ENCODE measurements around the gene SFT2D3.

The SFT2D3 gene

GRCh38 chr2:127681288-127681804, 20.0 kb upstream of the SFT2D3 start:
- peak; percentile 50 for DNase-seq (ENCODE audit: low read depth, low spot score)

GRCh38 chr2:127681976-127682857, 19.1 kb upstream of the SFT2D3 start:
- DNase-seq (ENCODE audit: low read depth, low spot score), result no peak

- DNase-seq (ENCODE audit: low read depth, low spot score), result no peak
Observed at GRCh38 chr2:127683056-127683455, 18.2 kb upstream of the SFT2D3 start.

- DNase-seq (ENCODE audit: low read depth, low spot score), result no peak
Observed at GRCh38 chr2:127683757-127684156, 17.5 kb upstream of the SFT2D3 start.

GRCh38 chr2:127685410-127686080, 15.8 kb upstream of the SFT2D3 start:
- no peak for DNase-seq (ENCODE audit: low read depth, low spot score)

- DNase-seq (ENCODE audit: low read depth, low spot score), result no peak
Observed at GRCh38 chr2:127688405-127688804, 12.9 kb upstream of the SFT2D3 start.

GRCh38 chr2:127690696-127691095, 10.6 kb upstream of the SFT2D3 start:
- DNase-seq (ENCODE audit: low read depth, low spot score), result no peak

GRCh38 chr2:127694986-127695385, 6.3 kb upstream of the SFT2D3 start:
- no peak for DNase-seq (ENCODE audit: low read depth, low spot score)

- DNase-seq (ENCODE audit: low read depth, low spot score), result peak; percentile 30
Observed at GRCh38 chr2:127695491-127696472, 5.5 kb upstream of the SFT2D3 start.

- no peak for DNase-seq (ENCODE audit: low read depth, low spot score)
Observed at GRCh38 chr2:127697482-127698180, 3.7 kb upstream of the SFT2D3 start.

- DNase-seq (ENCODE audit: low read depth, low spot score), result no peak
Observed at GRCh38 chr2:127698553-127699355, 2.5 kb upstream of the SFT2D3 start.

- DNase-seq (ENCODE audit: low read depth, low spot score), result peak; percentile 16
Observed at GRCh38 chr2:127700527-127701192, 637 bp upstream of the SFT2D3 start.

GRCh38 chr2:127701651-127702394, 526 bp downstream of the SFT2D3 start:
- DNase-seq (ENCODE audit: low read depth, low spot score), result peak; percentile 91

GRCh38 chr2:127702395-127703009, 1.2 kb downstream of the SFT2D3 start:
- no peak for DNase-seq (ENCODE audit: low read depth, low spot score)

GRCh38 chr2:127703282-127703681, 2.0 kb downstream of the SFT2D3 start:
- no peak for DNase-seq (ENCODE audit: low read depth, low spot score)

- DNase-seq (ENCODE audit: low read depth, low spot score), result no peak
Observed at GRCh38 chr2:127704641-127705390, 3.5 kb downstream of the SFT2D3 start.

- no peak for DNase-seq (ENCODE audit: low read depth, low spot score)
Observed at GRCh38 chr2:127705391-127706065, 4.2 kb downstream of the SFT2D3 start.

All from astrocyte of the hippocampus (primary cell).